ENCODE results near the gene RAP1GDS1. TPM values are rescaled to one million over a fixed set of nuclear protein-coding genes. Genes with fewer than 3 reads are reported as not detected.
A peak's percentile ranks its signal among the peaks of the same experiment; 100 is the strongest.

RAP1GDS1 gene
- 1 to 10 TPM; 7.5 to 7.8 TPM for total RNA-seq

DNA sequence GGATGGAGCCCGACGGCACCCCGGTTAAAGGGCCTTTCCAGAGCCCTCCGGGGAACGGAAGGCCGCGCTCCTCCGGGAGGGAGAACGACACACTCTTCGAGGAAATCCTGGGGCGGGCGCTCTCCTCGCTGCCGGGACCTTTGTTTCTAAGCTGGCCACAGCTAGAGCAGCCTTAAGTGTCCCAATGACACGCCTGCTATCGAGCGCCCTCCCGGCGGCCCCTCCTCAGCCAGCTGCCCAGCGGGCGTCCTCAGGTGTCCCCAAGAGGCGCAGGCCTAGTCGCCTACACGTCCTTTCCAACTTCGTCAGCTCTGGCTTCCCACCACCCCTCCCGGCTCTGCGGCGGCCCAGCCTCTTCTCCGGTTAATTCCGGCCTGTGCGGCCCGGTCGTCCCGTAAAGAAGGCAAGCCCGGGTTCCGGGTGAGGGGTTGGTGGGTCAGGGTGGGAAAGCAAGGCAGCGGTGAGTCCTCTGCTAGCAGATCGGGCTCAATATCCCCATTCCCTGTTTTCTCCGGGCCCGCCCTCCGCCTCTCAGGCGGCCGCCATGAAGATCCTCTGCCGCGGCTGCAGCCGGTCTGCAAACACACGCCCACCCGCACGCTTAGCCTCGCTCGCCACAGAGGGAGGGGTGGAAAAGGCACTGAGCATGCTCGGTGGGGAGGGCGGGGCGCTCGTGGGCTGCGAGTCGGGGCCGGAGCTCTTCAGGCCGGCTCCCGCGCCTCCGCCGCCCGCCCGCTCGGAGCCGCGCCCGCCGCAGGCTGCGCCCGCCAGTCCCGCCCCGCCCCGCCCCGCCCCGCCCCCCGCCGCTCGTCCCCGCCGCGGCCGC is at the start of gene RAP1GDS1:
TSS of gene RAP1GDS1 (plus strand) at position 806 of the 826 bp plus-strand sequence. CDS start 182 bp downstream, outside the sequence.
- H3K9me3 ChIP-seq, result no peaks in the 10 kb centered on the region
- TF ChIP-seq, protein P1, sequence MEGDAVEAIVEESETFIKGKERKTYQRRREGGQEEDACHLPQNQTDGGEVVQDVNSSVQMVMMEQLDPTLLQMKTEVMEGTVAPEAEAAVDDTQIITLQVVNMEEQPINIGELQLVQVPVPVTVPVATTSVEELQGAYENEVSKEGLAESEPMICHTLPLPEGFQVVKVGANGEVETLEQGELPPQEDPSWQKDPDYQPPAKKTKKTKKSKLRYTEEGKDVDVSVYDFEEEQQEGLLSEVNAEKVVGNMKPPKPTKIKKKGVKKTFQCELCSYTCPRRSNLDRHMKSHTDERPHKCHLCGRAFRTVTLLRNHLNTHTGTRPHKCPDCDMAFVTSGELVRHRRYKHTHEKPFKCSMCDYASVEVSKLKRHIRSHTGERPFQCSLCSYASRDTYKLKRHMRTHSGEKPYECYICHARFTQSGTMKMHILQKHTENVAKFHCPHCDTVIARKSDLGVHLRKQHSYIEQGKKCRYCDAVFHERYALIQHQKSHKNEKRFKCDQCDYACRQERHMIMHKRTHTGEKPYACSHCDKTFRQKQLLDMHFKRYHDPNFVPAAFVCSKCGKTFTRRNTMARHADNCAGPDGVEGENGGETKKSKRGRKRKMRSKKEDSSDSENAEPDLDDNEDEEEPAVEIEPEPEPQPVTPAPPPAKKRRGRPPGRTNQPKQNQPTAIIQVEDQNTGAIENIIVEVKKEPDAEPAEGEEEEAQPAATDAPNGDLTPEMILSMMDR (IDR thresholded peaks at IDR 0.05), result no peak
- no peaks in the 10 kb centered on the region for H3K27me3 ChIP-seq
- no peaks in the 10 kb centered on the region for H3K36me3 ChIP-seq
- peak; percentile 91 for DNase-seq (ENCODE audit: low spot score)
- peak within 1 kb of the TSS; percentile 97 to 98 for H3K27ac ChIP-seq
- peak within 1 kb of the TSS; percentile 86 to 89 for H3K4me3 ChIP-seq
- H3K4me1 ChIP-seq, result peaks cover 0 to 17% of the 10 kb centered on the region in 2 donors

DNA sequence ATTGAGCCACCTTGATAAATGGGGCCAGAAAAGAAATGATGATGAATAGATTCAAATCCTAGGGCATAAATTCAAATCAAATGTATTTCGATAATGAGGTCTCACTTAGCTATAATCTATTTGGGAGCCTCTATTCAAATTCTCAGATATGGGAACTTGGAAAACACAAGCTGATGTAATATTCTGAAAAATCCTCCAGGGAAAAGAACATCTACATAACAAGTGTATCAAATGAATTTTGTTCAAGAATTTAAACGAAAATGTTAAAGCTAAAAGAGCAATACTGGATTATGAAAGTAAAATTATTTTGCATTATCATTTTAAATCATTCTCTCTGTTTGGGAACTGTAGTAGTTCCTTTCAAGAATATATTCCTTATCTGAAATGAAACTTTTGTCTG is 38.9 kb upstream of the RAP1GDS1 start:
- Histone ChIP-seq H3K9me3 (no peaks in the 10 kb centered on the region), H3K4me1 (no peaks in the 10 kb centered on the region), H3K27me3 (no peaks in the 10 kb centered on the region), H3K4me3 (no peak overlapping the region), H3K36me3 (no peaks in the 10 kb centered on the region), H3K27ac (no peak overlapping the region)
- DNase-seq (ENCODE audit: low spot score), result no peak
- TF ChIP-seq, protein P1 (IDR thresholded peaks at IDR 0.05), result no peak

DNA sequence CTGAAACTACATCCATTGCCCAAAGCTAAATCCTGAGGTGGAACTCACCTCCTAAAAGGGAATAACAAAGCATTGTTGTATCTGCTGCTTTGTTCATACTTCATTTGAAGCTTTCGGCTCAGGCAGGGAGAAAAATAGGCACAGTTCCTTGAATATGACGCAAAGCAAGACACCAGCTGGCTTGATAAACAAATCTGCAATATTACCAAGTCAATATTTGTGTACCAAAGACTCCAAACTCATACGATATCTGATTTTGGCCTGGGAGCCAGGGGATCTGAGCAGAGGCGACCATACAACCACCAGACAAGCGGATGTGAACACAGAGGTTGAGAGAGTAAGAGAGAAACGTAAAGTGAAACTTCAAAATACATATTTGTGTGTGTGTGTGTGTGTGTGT is 34.8 kb upstream of the RAP1GDS1 start:
- H3K4me3 ChIP-seq, result no peak overlapping the region
- no peaks in the 10 kb centered on the region for H3K36me3 ChIP-seq
- H3K4me1 ChIP-seq, result no peaks in the 10 kb centered on the region
- DNase-seq (ENCODE audit: low spot score), result no peak
- H3K27ac ChIP-seq, result no peak overlapping the region
- no peaks in the 10 kb centered on the region for H3K9me3 ChIP-seq
- H3K27me3 ChIP-seq, result no peaks in the 10 kb centered on the region
- TF ChIP-seq, protein P1 (IDR thresholded peaks at IDR 0.05), result no peak

DNA sequence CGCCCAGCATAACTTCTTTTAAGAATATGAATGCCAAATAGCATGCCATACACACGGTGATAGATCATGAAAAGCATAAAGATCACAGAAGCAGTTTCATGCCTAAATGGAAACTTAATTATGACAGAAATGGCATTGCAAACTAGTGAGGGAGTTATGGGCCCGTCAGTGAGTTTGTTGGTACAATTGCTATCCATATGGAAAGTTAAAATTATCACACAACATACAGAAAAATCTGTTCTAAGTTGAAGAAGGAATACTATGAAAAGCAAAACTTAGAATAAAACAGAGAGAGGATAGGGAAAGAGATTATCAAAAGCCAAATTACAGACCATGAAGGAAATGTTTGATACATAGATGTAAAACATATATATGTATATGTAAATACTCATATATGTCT is 30.2 kb upstream of the RAP1GDS1 start:
- no peaks in the 10 kb centered on the region for H3K36me3 ChIP-seq
- no peaks in the 10 kb centered on the region for H3K4me1 ChIP-seq
- TF ChIP-seq, protein P1 (IDR thresholded peaks at IDR 0.05), result no peak
- no peaks in the 10 kb centered on the region for H3K9me3 ChIP-seq
- no peaks in the 10 kb centered on the region for H3K27me3 ChIP-seq
- H3K27ac ChIP-seq, result no peak overlapping the region
- H3K4me3 ChIP-seq, result no peak overlapping the region
- DNase-seq (ENCODE audit: low spot score), result no peak

DNA sequence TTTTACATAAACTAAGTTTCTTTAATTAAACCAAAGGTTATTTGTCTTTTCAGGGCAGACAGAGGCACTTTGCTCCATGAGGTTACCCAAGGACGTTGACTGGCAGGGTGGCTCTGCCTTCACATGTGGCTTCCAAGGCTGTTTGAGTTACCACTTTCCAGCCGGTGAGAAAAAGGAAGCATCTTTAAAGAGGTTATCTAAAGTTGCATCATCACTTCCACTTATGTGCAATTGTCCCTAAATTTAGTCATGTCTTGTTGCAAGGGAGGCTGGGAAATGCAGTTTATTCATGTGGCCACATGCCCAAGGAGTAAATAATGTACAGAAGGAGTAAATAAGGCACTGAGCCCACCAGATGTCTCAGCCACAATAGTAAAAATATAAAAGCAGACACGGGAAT is 29.0 kb upstream of the RAP1GDS1 start:
- no peaks in the 10 kb centered on the region for H3K27me3 ChIP-seq
- H3K27ac ChIP-seq, result no peak overlapping the region
- DNase-seq (ENCODE audit: low spot score), result no peak
- no peaks in the 10 kb centered on the region for H3K4me1 ChIP-seq
- no peak overlapping the region for H3K4me3 ChIP-seq
- no peaks in the 10 kb centered on the region for H3K36me3 ChIP-seq
- H3K9me3 ChIP-seq, result no peaks in the 10 kb centered on the region
- TF ChIP-seq, protein P1 (IDR thresholded peaks at IDR 0.05), result no peak

All from right atrium auricular region (tissue), 2 donors.